Aorta (tissue), 5 donors: Measurements from ENCODE around the gene S1PR3. TPM values are rescaled to one million over a fixed set of nuclear protein-coding genes. Genes with fewer than 3 reads are reported as not detected.

Source experiments
- ATAC-seq: fragments of 200-7000 bp; cut with Tn5 transposase; one replicate; pipeline ENCODE4 v1.9.1; 2022; ENCODE audit warnings: moderate library complexity; ENCODE audit not compliant: low FRiP score
- DNase-seq, 2 donors: peaks; one replicate each; pipeline ENCODE4 v3.0.0-alpha.2; 2020
- H3K27ac ChIP-seq, 2 donors: one replicate each; pipeline ENCODE4 v1.5.1; 2013; ENCODE audit warnings: low read length in 2 of 2, mild to moderate bottlenecking in 2 of 2, moderate library complexity in 2 of 2, control low read depth in 1 of 2, inconsistent platforms in 1 of 2, low read depth in 1 of 2
- H3K27me3 ChIP-seq, 2 donors: one replicate each; pipeline ENCODE4 v1.6.1; 2013; ENCODE audit warnings: control low read depth in 1 of 2, low read length in 1 of 2, mild to moderate bottlenecking in 1 of 2, moderate library complexity in 1 of 2; ENCODE audit not compliant: insufficient read depth in 2 of 2, control insufficient read depth in 1 of 2
- H3K36me3 ChIP-seq, 2 donors: one replicate each; pipeline ENCODE4 v1.6.1; 2013; ENCODE audit warnings: control low read depth in 1 of 2, low read length in 1 of 2, mild to moderate bottlenecking in 1 of 2; ENCODE audit not compliant: insufficient read depth in 2 of 2, control insufficient read depth in 1 of 2
- H3K4me1 ChIP-seq, 2 donors: one replicate each; pipeline ENCODE4 v1.6.1; 2013; ENCODE audit warnings: low read length in 2 of 2, control low read depth in 1 of 2, mild to moderate bottlenecking in 1 of 2, moderate library complexity in 1 of 2; ENCODE audit not compliant: insufficient read depth in 2 of 2, control insufficient read depth in 1 of 2
- H3K4me3 ChIP-seq, 2 donors: one replicate each; pipeline ENCODE4 v1.5.1; 2013; ENCODE audit warnings: low read length in 2 of 2, control low read depth in 1 of 2, mild to moderate bottlenecking in 1 of 2
- H3K9me3 ChIP-seq: one replicate; pipeline ENCODE4 v1.6.1; 2013; ENCODE audit warnings: mild to moderate bottlenecking, low read length; ENCODE audit not compliant: control insufficient read depth
- WGBS, 2 donors: extraction: QIAGEN DNeasy Blood & Tissue Kit; methylation state at CpG; one replicate each; pipeline ENCODE4 v1.1.7; 2013; 5-methylcytosine and 5-hydroxymethylcytosine counted together
- intact Hi-C, 2 donors: fragments of 100-400 bp; cut with DNase I; formaldehyde crosslinking; loops; one replicate each; pipeline versions ENCODE4 v1.14.2 to v1.15.0; 2022
- polyA plus RNA-seq, 2 donors: library from polyadenylated mRNA; stranded (reverse); fragments of 200-250 nt; gene quantifications; one replicate each; pipeline ENCODE4 v1.2.3, GENCODE V29; 2013
- total RNA-seq, 2 donors: library from RNA; stranded (reverse); fragmentation: NEBNext Ultra II Directional; extraction: Animal tissue kit (Norgen Biotek cat#: 25700); gene quantifications; one replicate each; pipeline ENCODE4 v1.2.1, GENCODE V29; 2021
- donor health status: healthy with polysubstance abuse.
- donor health status: Bipolar disorder and iron deficiency.
- donor health status: DM: no; HTN: no; CAD: no.
- donor health status: DM: no; HTN: no; CAD: no.
- donor health status: DM: yes; HTN: yes; CAD: no.

S1PR3 gene
- total and polyA plus RNA-seq, 4 donors, result 31.1 to 139 (median 46.5) TPM

- Histone ChIP-seq H3K4me3 (no peak overlapping the region), H3K36me3 (no peaks in the 10 kb centered on the region), H3K9me3 (no peaks in the 10 kb centered on the region), H3K27ac (no peak overlapping the region), H3K4me1 (no peaks in the 10 kb centered on the region), H3K27me3 (no peaks in the 10 kb centered on the region)
- intact Hi-C loops, result no loop called here
- no peak for ATAC-seq
- 77 to 79% methylated on average over 7 of the region's 7 CpGs for WGBS, 2 donors
- DNase-seq, result no peak
Measured at GRCh38 chr9:88974641-88975040, 16.6 kb upstream of the S1PR3 start.

- H3K27me3 ChIP-seq, result no peaks in the 10 kb centered on the region
- no peak overlapping the region for H3K27ac ChIP-seq
- WGBS, 2 donors, result 80 to 86% methylated on average over 8 of the region's 8 CpGs
Measured at GRCh38 chr9:88975966-88976889, 15.0 kb upstream of the S1PR3 start.

GRCh38 chr9:88976890-88977257 lies 14.4 kb upstream of the S1PR3 start:
- intact Hi-C loops, result no loop called here
- H3K27me3 ChIP-seq, result no peaks in the 10 kb centered on the region
- 94 to 95% methylated on average over 5 of the region's 5 CpGs for WGBS, 2 donors
- no peaks in the 10 kb centered on the region for H3K9me3 ChIP-seq
- no peaks in the 10 kb centered on the region for H3K4me1 ChIP-seq
- no peak overlapping the region for H3K4me3 ChIP-seq
- DNase-seq, result no peak
- H3K36me3 ChIP-seq, result no peaks in the 10 kb centered on the region
- no peak for ATAC-seq
- H3K27ac ChIP-seq, result no peak overlapping the region

More at GRCh38 chr9:88975966-88976889, 15.0 kb upstream of the S1PR3 start:
- Histone ChIP-seq H3K9me3 (no peaks in the 10 kb centered on the region), H3K4me3 (no peak overlapping the region), H3K36me3 (no peaks in the 10 kb centered on the region), H3K4me1 (no peaks in the 10 kb centered on the region)
- DNase-seq, result no peak
- intact Hi-C loops, result no loop called here
- ATAC-seq, result no peak

GRCh38 chr9:88978034-88978433 lies 13.2 kb upstream of the S1PR3 start:
- 85 to 86% methylated on average over 5 of the region's 5 CpGs for WGBS, 2 donors
- DNase-seq (no peak), ATAC-seq (no peak)
- Histone ChIP-seq H3K27me3 (no peaks in the 10 kb centered on the region), H3K27ac (no peak overlapping the region), H3K4me3 (no peak overlapping the region), H3K4me1 (no peaks in the 10 kb centered on the region), H3K9me3 (no peaks in the 10 kb centered on the region), H3K36me3 (no peaks in the 10 kb centered on the region)
- intact Hi-C loops, result no loop called here

GRCh38 chr9:88979021-88979420 lies 12.2 kb upstream of the S1PR3 start:
- Histone ChIP-seq H3K4me1 (no peaks in the 10 kb centered on the region), H3K27ac (no peak overlapping the region), H3K9me3 (no peaks in the 10 kb centered on the region), H3K4me3 (no peak overlapping the region), H3K27me3 (no peaks in the 10 kb centered on the region), H3K36me3 (no peaks in the 10 kb centered on the region)
- WGBS, 2 donors, result 49 to 55% methylated on average over 2 of the region's 2 CpGs
- DNase-seq (no peak), ATAC-seq (no peak)
- intact Hi-C loops, result no loop called here

GRCh38 chr9:88979791-88980190 lies 11.5 kb upstream of the S1PR3 start:
- no peak for ATAC-seq
- WGBS, 2 donors, result 95 to 97% methylated on average over 2 of the region's 2 CpGs
- no peaks in the 10 kb centered on the region for H3K36me3 ChIP-seq
- H3K4me1 ChIP-seq, result no peaks in the 10 kb centered on the region
- DNase-seq, result no peak
- H3K27me3 ChIP-seq, result no peaks in the 10 kb centered on the region
- intact Hi-C loops, result no loop called here
- H3K4me3 ChIP-seq, result no peak overlapping the region
- no peak overlapping the region for H3K27ac ChIP-seq
- no peaks in the 10 kb centered on the region for H3K9me3 ChIP-seq

- Histone ChIP-seq H3K27ac (no peak overlapping the region), H3K4me3 (no peak overlapping the region), H3K4me1 (no peaks in the 10 kb centered on the region), H3K27me3 (no peaks in the 10 kb centered on the region), H3K9me3 (no peaks in the 10 kb centered on the region), H3K36me3 (no peaks in the 10 kb centered on the region)
- DNase-seq (no peak), ATAC-seq (peak; percentile 44)
- intact Hi-C loops, result no loop called here
- 8 to 10% methylated on average over 1 of the region's 1 CpG for WGBS, 2 donors
Measured at GRCh38 chr9:88980740-88981203, 10.5 kb upstream of the S1PR3 start.

- no peak overlapping the region for H3K4me3 ChIP-seq
- WGBS, 2 donors, result 73 to 76% methylated on average over 2 of the region's 2 CpGs
- H3K27ac ChIP-seq, result no peak overlapping the region
- intact Hi-C loops, result no loop called here
- no peaks in the 10 kb centered on the region for H3K4me1 ChIP-seq
- H3K36me3 ChIP-seq, result no peaks in the 10 kb centered on the region
- no peak for ATAC-seq
- no peaks in the 10 kb centered on the region for H3K27me3 ChIP-seq
- H3K9me3 ChIP-seq, result no peaks in the 10 kb centered on the region
- DNase-seq, result no peak
Measured at GRCh38 chr9:88983865-88984542, 7.3 kb upstream of the S1PR3 start.

- DNase-seq (no peak), ATAC-seq (no peak)
- Histone ChIP-seq H3K4me1 (no peaks in the 10 kb centered on the region), H3K27me3 (no peaks in the 10 kb centered on the region), H3K4me3 (no peak overlapping the region), H3K27ac (no peak overlapping the region), H3K36me3 (no peaks in the 10 kb centered on the region), H3K9me3 (no peaks in the 10 kb centered on the region)
- WGBS, 2 donors, result 88 to 91% methylated on average over 4 of the region's 4 CpGs
- intact Hi-C loops, result no loop called here
Measured at GRCh38 chr9:88984543-88984883, 6.8 kb upstream of the S1PR3 start.
